SK-N-SH treated with all-trans-retinoic acid at 6 μM for 48 hours (cell line): ENCODE data around the gene VAV1.
"Not testable (repeated sequence)": the region's sequence is repeated elsewhere in the genome, so short reads cannot be mapped to it uniquely, and the experiment has no call there.

Source experiments
- ARNTL ChIP-seq: fragments of 450-650 bp; formaldehyde crosslinking; IDR thresholded peaks from 2 replicates; pipeline ENCODE4 v1.5.0; 2020; ENCODE audit warnings: low read depth, mild to moderate bottlenecking, moderate library complexity, borderline replicate concordance
- CREB5 ChIP-seq: fragments of 250-450 bp; sonication (Bioruptor Pico); IDR thresholded peaks from 2 replicates; pipeline ENCODE4 v1.5.1; 2020; ENCODE audit warnings: low read depth, mild to moderate bottlenecking, moderate library complexity
- CSRNP3 ChIP-seq: fragments of 250-450 bp; sonication (Bioruptor Pico); IDR thresholded peaks from 2 replicates; pipeline ENCODE4 v1.5.1; 2021; ENCODE audit warnings: mild to moderate bottlenecking, moderate library complexity
- ESRRG ChIP-seq: fragments of 250-450 bp; sonication (Bioruptor Pico); IDR thresholded peaks from 2 replicates; pipeline ENCODE4 v1.6.1; 2021; ENCODE audit warnings: mild to moderate bottlenecking
- GLIS3 ChIP-seq: fragments of 250-450 bp; sonication (Bioruptor Pico); IDR thresholded peaks from 2 replicates; pipeline ENCODE4 v1.5.0; 2020; ENCODE audit warnings: mild to moderate bottlenecking, moderate library complexity
- ISL1 ChIP-seq: fragments of 250-450 bp; sonication (Bioruptor Pico); IDR thresholded peaks from 2 replicates; pipeline ENCODE4 v2.1.2; 2022; ENCODE audit warnings: mild to moderate bottlenecking, moderate library complexity
- PATZ1 ChIP-seq: fragments of 250-450 bp; sonication (Bioruptor Pico); IDR thresholded peaks from 2 replicates; pipeline ENCODE4 v1.8.0; 2020; ENCODE audit warnings: mild to moderate bottlenecking, moderate library complexity, borderline replicate concordance
- POU6F1 ChIP-seq: fragments of 250-450 bp; sonication (Bioruptor Pico); IDR thresholded peaks from 2 replicates; pipeline ENCODE4 v1.8.0; 2021; ENCODE audit warnings: low read depth, mild to moderate bottlenecking, moderate library complexity, borderline replicate concordance
- PPARA ChIP-seq: fragments of 250-450 bp; sonication (Bioruptor Pico); IDR thresholded peaks from 2 replicates; pipeline ENCODE4 v1.5.0; 2020; ENCODE audit warnings: mild to moderate bottlenecking, borderline replicate concordance
- SNAI2 ChIP-seq: fragments of 250-450 bp; sonication (Bioruptor Pico); IDR thresholded peaks from 2 replicates; pipeline ENCODE4 v1.5.0; 2020; ENCODE audit warnings: mild to moderate bottlenecking, moderate library complexity
- TOX ChIP-seq: fragments of 250-450 bp; sonication (Bioruptor Pico); IDR thresholded peaks from 2 replicates; pipeline ENCODE4 v1.8.0; 2021; ENCODE audit warnings: mild to moderate bottlenecking, moderate library complexity, borderline replicate concordance
- ZC3H10 ChIP-seq: fragments of 250-450 bp; sonication (Bioruptor Pico); IDR thresholded peaks from 2 replicates; pipeline ENCODE4 v1.5.1; 2021; ENCODE audit warnings: mild to moderate bottlenecking, moderate library complexity
- ZNF565 ChIP-seq: fragments of 450-650 bp; formaldehyde crosslinking; conservative IDR thresholded peaks from 2 replicates; pipeline ENCODE4 v1.5.0; 2020; ENCODE audit warnings: low read depth, mild to moderate bottlenecking, moderate library complexity
- ZNF8 ChIP-seq: fragments of 450-650 bp; formaldehyde crosslinking; IDR thresholded peaks from 2 replicates; pipeline ENCODE4 v1.5.0; 2020; ENCODE audit warnings: mild to moderate bottlenecking, moderate library complexity

GRCh38 chr19:6762253-6762797, 10.2 kb upstream of the VAV1 start:
- not testable (repeated sequence) for TF ChIP-seq GLIS3 (CRISPR knock-in tag); ARNTL; PPARA (CRISPR knock-in tag); TOX (CRISPR knock-in tag); ISL1 (CRISPR knock-in tag); ESRRG (CRISPR knock-in tag); PATZ1 (CRISPR knock-in tag); ZC3H10 (CRISPR knock-in tag); CREB5; CSRNP3 (CRISPR knock-in tag); SNAI2 (CRISPR knock-in tag); POU6F1; ZNF8 (CRISPR knock-in tag); ZNF565
